Mesenchymal stem cell (in vitro differentiated cells and primary cell): ENCODE data around the gene DENND2A. TPM values are rescaled to one million over a fixed set of nuclear protein-coding genes. Genes with fewer than 3 reads are reported as not detected.

Experiments used
- small RNA-seq: library from polyadenylated mRNA; stranded (forward); fragments of <200 nt; extraction: miRNeasy Mini kit (QIAGEN cat#:217004); gene quantifications from one replicate; pipeline ENCODE3, GENCODE V24; 2013; ENCODE audit warnings: low read depth

The DENND2A gene

Small RNAs within 50 kb of the gene (small RNA-seq; reads per million reads assigned to genes)
- gene RF00019 (not detected), gene RN7SL771P (not detected)
